ENCODE data around the gene KRTAP5-6.

The KRTAP5-6 gene

GRCh38 chr11:1690167-1691025 is 6.6 kb upstream of the KRTAP5-6 start:
- TF ChIP-seq SIN3A (IDR thresholded peaks at IDR 0.05; ENCODE audit: borderline replicate concordance, insufficient read depth, low read length) (no peak), POLR2AphosphoS5 (IDR thresholded peaks at IDR 0.05; ENCODE audit: low read depth, low read length) (no peak), FOXP2 (optimal IDR thresholded peaks at IDR 0.05; ENCODE audit: borderline replicate concordance, extremely low read depth, extremely low read length, insufficient read depth) (no peak), TAF1 (IDR thresholded peaks at IDR 0.05; ENCODE audit: borderline replicate concordance, insufficient read depth, low read length) (no peak)
- TF ChIP-seq, protein P1, sequence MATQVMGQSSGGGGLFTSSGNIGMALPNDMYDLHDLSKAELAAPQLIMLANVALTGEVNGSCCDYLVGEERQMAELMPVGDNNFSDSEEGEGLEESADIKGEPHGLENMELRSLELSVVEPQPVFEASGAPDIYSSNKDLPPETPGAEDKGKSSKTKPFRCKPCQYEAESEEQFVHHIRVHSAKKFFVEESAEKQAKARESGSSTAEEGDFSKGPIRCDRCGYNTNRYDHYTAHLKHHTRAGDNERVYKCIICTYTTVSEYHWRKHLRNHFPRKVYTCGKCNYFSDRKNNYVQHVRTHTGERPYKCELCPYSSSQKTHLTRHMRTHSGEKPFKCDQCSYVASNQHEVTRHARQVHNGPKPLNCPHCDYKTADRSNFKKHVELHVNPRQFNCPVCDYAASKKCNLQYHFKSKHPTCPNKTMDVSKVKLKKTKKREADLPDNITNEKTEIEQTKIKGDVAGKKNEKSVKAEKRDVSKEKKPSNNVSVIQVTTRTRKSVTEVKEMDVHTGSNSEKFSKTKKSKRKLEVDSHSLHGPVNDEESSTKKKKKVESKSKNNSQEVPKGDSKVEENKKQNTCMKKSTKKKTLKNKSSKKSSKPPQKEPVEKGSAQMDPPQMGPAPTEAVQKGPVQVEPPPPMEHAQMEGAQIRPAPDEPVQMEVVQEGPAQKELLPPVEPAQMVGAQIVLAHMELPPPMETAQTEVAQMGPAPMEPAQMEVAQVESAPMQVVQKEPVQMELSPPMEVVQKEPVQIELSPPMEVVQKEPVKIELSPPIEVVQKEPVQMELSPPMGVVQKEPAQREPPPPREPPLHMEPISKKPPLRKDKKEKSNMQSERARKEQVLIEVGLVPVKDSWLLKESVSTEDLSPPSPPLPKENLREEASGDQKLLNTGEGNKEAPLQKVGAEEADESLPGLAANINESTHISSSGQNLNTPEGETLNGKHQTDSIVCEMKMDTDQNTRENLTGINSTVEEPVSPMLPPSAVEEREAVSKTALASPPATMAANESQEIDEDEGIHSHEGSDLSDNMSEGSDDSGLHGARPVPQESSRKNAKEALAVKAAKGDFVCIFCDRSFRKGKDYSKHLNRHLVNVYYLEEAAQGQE (IDR thresholded peaks at IDR 0.05; ENCODE audit: insufficient read depth in 1 of 2, low read depth in 2 of 2, low read length in 2 of 2), result no peak

DNA sequence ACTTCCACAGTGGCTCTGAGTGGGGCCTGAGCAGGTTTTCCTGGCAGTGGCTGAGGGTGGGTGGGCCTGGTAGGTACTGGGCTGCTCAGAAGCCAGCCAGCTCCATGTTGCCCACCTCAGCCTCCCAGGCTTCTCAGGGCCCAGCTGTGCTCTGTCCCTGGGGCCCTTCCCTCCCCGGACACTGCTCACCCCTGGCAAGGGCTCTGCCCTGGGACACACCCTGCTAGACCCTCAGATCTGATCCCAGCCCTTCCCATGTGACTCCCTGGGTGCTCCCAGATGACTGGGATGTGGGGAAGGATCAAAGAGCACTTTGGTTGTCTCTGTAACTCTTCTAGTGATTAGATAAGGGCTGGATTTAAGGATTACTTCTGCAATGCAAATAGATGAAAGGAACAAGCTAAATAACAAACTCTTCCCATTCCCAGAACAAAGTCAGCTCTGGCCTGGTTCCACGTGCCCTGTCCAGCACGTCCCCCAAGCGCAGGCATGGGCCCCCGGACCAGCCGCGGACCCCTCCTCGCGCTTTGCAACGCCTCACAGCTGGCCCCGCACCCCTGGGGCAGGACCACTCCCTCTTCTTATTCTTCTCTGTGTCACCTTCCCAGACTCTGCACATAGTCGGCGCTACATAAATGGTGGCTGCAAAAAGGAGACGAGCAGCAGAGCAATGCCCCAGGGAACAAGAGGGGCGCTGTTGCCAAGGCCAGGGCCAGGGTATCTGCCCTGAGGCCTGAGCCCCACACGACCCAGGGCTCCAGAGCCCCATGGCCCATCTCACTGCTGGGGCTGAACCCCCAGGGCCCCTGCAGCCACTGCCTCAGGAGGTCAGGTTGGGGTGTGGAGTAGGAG is 5.7 kb upstream of the KRTAP5-6 start:
- no peak for TF ChIP-seq SIN3A (IDR thresholded peaks at IDR 0.05; ENCODE audit: borderline replicate concordance, insufficient read depth, low read length)
- no peak for TF ChIP-seq FOXP2 (optimal IDR thresholded peaks at IDR 0.05; ENCODE audit: borderline replicate concordance, extremely low read depth, extremely low read length, insufficient read depth)
- no peak for TF ChIP-seq POLR2AphosphoS5 (IDR thresholded peaks at IDR 0.05; ENCODE audit: low read depth, low read length)
- TF ChIP-seq, protein P1 (IDR thresholded peaks at IDR 0.05; ENCODE audit: insufficient read depth in 1 of 2, low read depth in 2 of 2, low read length in 2 of 2), result no peak
- no peak for TF ChIP-seq TAF1 (IDR thresholded peaks at IDR 0.05; ENCODE audit: borderline replicate concordance, insufficient read depth, low read length)

DNA sequence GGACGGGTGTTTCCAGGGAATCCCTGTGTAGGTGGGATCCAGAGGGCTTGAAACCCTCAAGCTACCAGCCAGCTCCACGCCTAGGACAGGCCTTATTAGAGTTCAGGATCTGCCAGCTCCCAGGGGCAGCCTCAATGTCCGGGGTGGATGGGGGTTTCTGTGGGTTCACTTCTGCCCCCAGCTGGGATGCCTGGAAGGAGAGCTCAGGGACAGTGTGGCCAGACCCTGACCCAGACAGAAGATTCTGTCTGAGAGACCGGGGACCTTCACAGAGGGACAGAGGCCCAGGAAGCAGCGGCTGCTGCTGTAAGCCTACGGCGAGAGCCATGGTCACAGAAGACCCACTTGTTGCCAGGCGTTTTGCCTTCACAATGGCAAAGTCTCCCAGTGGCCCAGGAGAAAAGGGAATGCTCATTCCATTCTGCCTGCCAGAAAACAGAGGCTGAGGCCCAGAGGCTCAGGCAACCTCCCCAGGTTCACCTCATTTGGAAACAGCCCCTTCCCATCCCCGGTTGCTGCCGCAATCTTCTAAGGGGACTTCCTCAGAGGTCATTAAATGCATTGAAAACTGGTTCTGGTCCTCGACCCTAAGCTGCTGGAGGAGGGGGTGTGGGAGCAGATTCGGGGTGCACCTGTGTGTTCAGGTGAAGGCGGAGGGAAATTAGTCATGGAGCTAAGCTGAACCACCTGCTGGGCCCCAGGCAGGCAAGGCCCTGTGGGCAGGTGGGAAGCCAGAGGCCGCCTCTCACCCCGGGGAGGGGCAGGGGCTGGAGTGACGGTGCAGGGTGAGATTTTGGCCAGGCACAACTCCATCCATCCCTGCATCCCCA is 4.9 kb upstream of the KRTAP5-6 start:
- TF ChIP-seq POLR2AphosphoS5 (IDR thresholded peaks at IDR 0.05; ENCODE audit: low read depth, low read length) (no peak), TAF1 (IDR thresholded peaks at IDR 0.05; ENCODE audit: borderline replicate concordance, insufficient read depth, low read length) (no peak), FOXP2 (optimal IDR thresholded peaks at IDR 0.05; ENCODE audit: borderline replicate concordance, extremely low read depth, extremely low read length, insufficient read depth) (no peak), SIN3A (IDR thresholded peaks at IDR 0.05; ENCODE audit: borderline replicate concordance, insufficient read depth, low read length) (no peak)
- TF ChIP-seq, protein P1 (IDR thresholded peaks at IDR 0.05; ENCODE audit: insufficient read depth in 1 of 2, low read depth in 2 of 2, low read length in 2 of 2), result no peak

- TF ChIP-seq, protein P1 (IDR thresholded peaks at IDR 0.05; ENCODE audit: insufficient read depth in 1 of 2, low read depth in 2 of 2, low read length in 2 of 2), result no peak
- TF ChIP-seq FOXP2 (optimal IDR thresholded peaks at IDR 0.05; ENCODE audit: borderline replicate concordance, extremely low read depth, extremely low read length, insufficient read depth) (no peak), POLR2AphosphoS5 (IDR thresholded peaks at IDR 0.05; ENCODE audit: low read depth, low read length) (no peak), SIN3A (IDR thresholded peaks at IDR 0.05; ENCODE audit: borderline replicate concordance, insufficient read depth, low read length) (no peak), TAF1 (IDR thresholded peaks at IDR 0.05; ENCODE audit: borderline replicate concordance, insufficient read depth, low read length) (no peak)
Measured at GRCh38 chr11:1692708-1693326, 4.2 kb upstream of the KRTAP5-6 start.

Data from PFSK-1 (cell line).